GM12873 (cell line): ENCODE measurements around the gene LRP4.

Experiments
- TF ChIP-seq, protein P1 (sequence below): IDR thresholded peaks from 2 replicates; pipeline ENCODE4 v1.5.1; 2012; ENCODE audit warnings: low read depth, mild to moderate bottlenecking, moderate library complexity, low read length, control low read depth; ENCODE audit not compliant: insufficient read depth; ENCODE audit errors: missing control alignments

LRP4 gene

DNA sequence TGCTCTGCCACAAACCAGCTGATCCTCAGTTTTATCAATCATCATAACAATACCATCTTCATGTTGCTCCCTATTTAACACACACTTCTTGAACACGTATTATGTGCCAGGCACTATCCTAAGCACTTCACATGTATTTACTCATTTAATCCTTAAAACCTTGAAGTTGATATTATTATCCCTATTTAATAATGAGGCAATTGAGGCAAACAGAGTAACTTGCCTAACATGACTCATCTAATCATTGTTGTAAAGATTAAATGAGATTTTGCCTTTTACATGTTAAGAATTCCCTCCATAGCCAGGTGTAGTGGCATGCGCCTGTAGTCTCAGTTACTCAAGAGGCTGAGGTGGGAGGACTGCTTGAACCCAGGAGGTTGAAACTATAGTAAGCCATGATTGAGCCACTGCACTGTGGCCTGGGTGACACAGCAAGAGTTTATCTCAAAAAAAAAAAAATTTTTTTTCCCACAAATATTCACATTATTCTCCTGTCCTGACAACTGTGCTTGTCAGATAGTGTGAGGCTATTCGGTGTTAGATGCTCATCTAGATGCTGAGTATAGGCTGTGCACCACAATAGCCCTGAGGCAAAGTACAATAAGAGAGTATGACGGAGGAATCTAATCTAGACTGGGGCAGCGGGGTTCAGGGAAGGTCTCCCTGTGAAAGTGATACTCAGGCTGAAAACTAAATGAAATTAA lies 85.7 kb downstream of the LRP4 start:
- TF ChIP-seq, protein P1, sequence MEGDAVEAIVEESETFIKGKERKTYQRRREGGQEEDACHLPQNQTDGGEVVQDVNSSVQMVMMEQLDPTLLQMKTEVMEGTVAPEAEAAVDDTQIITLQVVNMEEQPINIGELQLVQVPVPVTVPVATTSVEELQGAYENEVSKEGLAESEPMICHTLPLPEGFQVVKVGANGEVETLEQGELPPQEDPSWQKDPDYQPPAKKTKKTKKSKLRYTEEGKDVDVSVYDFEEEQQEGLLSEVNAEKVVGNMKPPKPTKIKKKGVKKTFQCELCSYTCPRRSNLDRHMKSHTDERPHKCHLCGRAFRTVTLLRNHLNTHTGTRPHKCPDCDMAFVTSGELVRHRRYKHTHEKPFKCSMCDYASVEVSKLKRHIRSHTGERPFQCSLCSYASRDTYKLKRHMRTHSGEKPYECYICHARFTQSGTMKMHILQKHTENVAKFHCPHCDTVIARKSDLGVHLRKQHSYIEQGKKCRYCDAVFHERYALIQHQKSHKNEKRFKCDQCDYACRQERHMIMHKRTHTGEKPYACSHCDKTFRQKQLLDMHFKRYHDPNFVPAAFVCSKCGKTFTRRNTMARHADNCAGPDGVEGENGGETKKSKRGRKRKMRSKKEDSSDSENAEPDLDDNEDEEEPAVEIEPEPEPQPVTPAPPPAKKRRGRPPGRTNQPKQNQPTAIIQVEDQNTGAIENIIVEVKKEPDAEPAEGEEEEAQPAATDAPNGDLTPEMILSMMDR, result no peak

DNA sequence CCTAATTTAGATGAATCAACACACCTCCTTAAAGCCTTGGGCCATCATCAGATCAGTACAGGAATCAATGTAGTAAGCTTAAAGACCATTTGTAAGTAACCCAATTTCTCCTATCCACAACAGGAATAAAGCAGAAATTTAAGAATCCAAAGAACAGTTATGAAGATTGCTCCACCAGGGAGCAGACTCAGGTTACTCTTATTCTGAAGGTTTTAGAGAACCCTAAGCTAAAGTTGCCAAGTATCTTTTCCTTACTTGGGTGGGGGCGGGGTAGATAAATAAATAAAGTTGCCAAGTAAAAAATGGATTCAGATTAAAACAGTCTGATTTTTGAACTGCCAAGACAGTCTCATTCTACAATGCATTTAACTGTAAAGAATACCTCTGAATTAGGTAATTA lies 90.4 kb downstream of the LRP4 start:
- TF ChIP-seq, protein P1, result no peak

DNA sequence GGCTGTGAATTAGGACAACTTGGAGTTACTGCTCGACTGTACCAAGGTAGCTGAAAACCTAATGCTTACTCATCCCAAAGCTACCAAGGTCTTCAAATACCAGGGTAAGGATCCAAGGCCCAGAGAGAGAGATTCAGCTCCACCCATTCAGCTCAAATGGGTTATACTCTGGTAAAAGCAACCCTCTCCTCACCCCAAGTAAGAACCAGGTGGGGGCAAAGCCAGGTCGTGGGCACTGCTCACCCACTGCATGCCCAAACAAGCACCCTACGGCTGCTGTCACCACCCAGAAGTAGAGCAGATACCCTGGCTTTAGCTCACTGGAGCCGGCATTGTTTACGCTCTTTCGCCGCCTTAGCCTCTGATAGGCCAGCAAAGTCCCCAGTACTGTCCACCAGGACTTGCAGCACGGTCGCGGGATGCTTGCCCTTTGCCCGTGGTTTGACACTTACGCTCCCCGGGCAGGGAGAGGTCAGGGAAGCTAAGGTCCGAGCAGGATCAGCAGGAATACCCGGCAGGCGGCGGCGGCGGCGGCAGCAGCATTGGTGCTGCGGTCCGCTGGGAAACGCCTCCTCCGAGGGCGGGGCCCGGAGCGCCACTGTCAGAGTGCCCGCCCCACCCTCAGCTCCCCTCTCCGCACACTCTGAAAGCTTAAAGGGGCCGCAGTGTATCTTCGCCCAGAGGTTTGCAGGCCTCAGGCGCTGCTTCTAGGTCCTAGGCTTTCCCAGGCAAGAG lies 91.9 kb downstream of the LRP4 start:
- TF ChIP-seq, protein P1, result no peak

DNA sequence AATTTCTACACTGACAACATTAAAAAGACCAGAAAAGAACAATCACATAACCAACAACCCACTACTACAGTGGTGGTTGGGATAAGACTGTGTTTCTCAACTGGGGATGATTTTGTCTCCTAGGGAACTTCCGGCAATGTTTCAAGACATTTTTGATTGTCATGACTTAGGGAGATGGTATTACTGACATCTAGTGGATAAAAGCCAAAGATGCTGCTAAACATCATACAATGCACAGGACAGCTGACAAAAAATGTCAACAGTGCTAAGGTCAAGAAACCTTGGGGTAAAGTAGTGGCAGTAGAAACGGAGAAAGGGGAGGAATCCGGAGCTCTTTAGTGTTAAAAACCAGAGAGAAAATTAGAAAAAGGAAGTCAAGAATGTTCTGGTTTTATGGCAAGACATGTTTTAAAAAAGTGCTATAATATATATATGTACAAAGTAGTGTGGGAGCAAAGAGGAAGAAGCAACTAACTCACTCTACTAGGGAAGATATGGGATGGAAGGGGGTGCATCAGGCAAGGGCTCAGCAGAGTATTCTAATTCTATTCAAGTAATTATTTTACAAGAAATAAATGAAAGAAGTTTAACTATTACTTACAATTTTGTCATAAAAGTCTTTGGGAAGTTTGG lies 109.4 kb downstream of the LRP4 start:
- TF ChIP-seq, protein P1, result peak; percentile 45
